PC-9 (cell line): ENCODE measurements around the gene NDUFS7. TPM values are rescaled to one million over a fixed set of nuclear protein-coding genes. Genes with fewer than 3 reads are reported as not detected.

Experiments used
- BruUV-seq: library from RNA; stranded (reverse); fragments of 400-500 nt; replicated peaks from 2 replicates; lab custom pipeline; 2021; lab: Mats Ljungman, UMichigan
- CTCF ChIA-PET: fragments of 300-600 bp; sonication (Branson Sonifier 250); formaldehyde crosslinking; loops from one replicate; lab custom pipeline; 2022; ENCODE audit warnings: antibody characterized with exemption; lab: Charles Lee
- POLR2A ChIA-PET: fragments of 300-600 bp; sonication (Branson Sonifier 250); formaldehyde crosslinking; loops from one replicate; lab custom pipeline; 2022; ENCODE audit warnings: antibody characterized with exemption; ENCODE audit not compliant: unreplicated experiment; lab: Charles Lee
- DNase-seq, 2 experiments: peaks; one replicate each; pipeline versions ENCODE4 v3.0.0 to v3.0.0-alpha.2; 2015 to 2022; ENCODE audit warnings: mixed read lengths in 1 of 2
- H2AFZ ChIP-seq: fragments of 200-600 bp; sonication (generic); 2 replicates; pipeline ENCODE4 v1.8.1; 2017; ENCODE audit warnings: antibody characterized with exemption
- H3F3A ChIP-seq: fragments of 200-600 bp; sonication (generic); 2 replicates; pipeline ENCODE4 v1.8.1; 2017; ENCODE audit warnings: antibody characterized with exemption, mild to moderate bottlenecking, low read depth; ENCODE audit not compliant: insufficient read depth
- H3K27ac ChIP-seq: fragments of 200-600 bp; sonication (generic); 2 replicates; pipeline ENCODE4 v1.6.1; 2016; ENCODE audit warnings: mixed run types
- H3K27me3 ChIP-seq: fragments of 200-600 bp; sonication (generic); 2 replicates; pipeline ENCODE4 v1.6.1; 2016; ENCODE audit warnings: low read depth, mixed run types; ENCODE audit not compliant: insufficient read depth
- H3K36me3 ChIP-seq: fragments of 200-600 bp; sonication (generic); 2 replicates; pipeline ENCODE4 v1.6.1; 2016; ENCODE audit warnings: low read depth, mixed run types
- H3K4me1 ChIP-seq: fragments of 200-600 bp; sonication (generic); replicated peaks from 2 replicates; pipeline ENCODE4 v1.6.1; 2016; ENCODE audit warnings: mixed run types; ENCODE audit not compliant: insufficient read depth
- H3K4me2 ChIP-seq: fragments of 200-600 bp; sonication (generic); 2 replicates; pipeline ENCODE4 v1.6.1; 2017; ENCODE audit warnings: mixed run types
- H3K4me3 ChIP-seq: fragments of 200-600 bp; sonication (generic); 2 replicates; pipeline ENCODE4 v1.6.1; 2016; ENCODE audit warnings: mixed run types
- H3K79me2 ChIP-seq: fragments of 200-600 bp; sonication (generic); 2 replicates; pipeline ENCODE4 v1.6.1; 2017; ENCODE audit warnings: low read depth, mixed run types
- H3K9me2 ChIP-seq: fragments of 200-600 bp; sonication (generic); 2 replicates; pipeline ENCODE4 v1.8.1; 2017; ENCODE audit warnings: mild to moderate bottlenecking; ENCODE audit not compliant: insufficient read depth
- H3K9me3 ChIP-seq: fragments of 200-600 bp; sonication (generic); 2 replicates; pipeline ENCODE4 v1.8.1; 2016; ENCODE audit warnings: low read depth; ENCODE audit not compliant: insufficient read depth
- H4K20me1 ChIP-seq: fragments of 200-600 bp; sonication (generic); 2 replicates; pipeline ENCODE4 v1.8.1; 2017; ENCODE audit not compliant: insufficient read depth
- EZH2 ChIP-seq: fragments of 200-600 bp; sonication (generic); IDR thresholded peaks from 2 replicates; pipeline ENCODE4 v1.8.0; 2017; ENCODE audit warnings: antibody characterized with exemption, low read depth
- intact Hi-C: fragments of 100-400 bp; cut with micrococcal nuclease; formaldehyde crosslinking; loops from one replicate; pipeline ENCODE4 v1.10.0; 2022; ENCODE audit not compliant: unreplicated experiment
- total RNA-seq: library from RNA; stranded (reverse); gene quantifications from 2 replicates; pipeline ENCODE4 v1.2.3, GENCODE V29; 2021
- TF ChIP-seq, protein P1 (sequence below): fragments of 200-600 bp; sonication (generic); conservative IDR thresholded peaks from 2 replicates; pipeline ENCODE4 v1.6.1; 2017; ENCODE audit warnings: mixed run types, antibody characterized with exemption, mild to moderate bottlenecking, moderate library complexity

NDUFS7 gene
- total RNA-seq, 1 experiment from 2014 or later: 67.5 TPM

- intact Hi-C loops: no loop called here
- Histone ChIP-seq H3F3A (peaks cover 7% of the 10 kb centered on the region; the same call in 1 of the 2 replicates), H3K27ac (no peak overlapping the region), H4K20me1 (no peaks in the 10 kb centered on the region), H3K36me3 (no peaks in the 10 kb centered on the region), H3K4me3 (peak overlapping the region; percentile 56), H3K4me1 (no peaks in the 10 kb centered on the region), H2AFZ (no peak overlapping the region), H3K79me2 (no peaks in the 10 kb centered on the region), H3K4me2 (peak overlapping the region; percentile 82), H3K9me3 (no peaks in the 10 kb centered on the region), H3K9me2 (no peaks in the 10 kb centered on the region), H3K27me3 (no peaks in the 10 kb centered on the region)
- BruUV-seq: no TSS peak
- no peak for TF ChIP-seq EZH2
- TF ChIP-seq, protein P1, sequence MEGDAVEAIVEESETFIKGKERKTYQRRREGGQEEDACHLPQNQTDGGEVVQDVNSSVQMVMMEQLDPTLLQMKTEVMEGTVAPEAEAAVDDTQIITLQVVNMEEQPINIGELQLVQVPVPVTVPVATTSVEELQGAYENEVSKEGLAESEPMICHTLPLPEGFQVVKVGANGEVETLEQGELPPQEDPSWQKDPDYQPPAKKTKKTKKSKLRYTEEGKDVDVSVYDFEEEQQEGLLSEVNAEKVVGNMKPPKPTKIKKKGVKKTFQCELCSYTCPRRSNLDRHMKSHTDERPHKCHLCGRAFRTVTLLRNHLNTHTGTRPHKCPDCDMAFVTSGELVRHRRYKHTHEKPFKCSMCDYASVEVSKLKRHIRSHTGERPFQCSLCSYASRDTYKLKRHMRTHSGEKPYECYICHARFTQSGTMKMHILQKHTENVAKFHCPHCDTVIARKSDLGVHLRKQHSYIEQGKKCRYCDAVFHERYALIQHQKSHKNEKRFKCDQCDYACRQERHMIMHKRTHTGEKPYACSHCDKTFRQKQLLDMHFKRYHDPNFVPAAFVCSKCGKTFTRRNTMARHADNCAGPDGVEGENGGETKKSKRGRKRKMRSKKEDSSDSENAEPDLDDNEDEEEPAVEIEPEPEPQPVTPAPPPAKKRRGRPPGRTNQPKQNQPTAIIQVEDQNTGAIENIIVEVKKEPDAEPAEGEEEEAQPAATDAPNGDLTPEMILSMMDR: no peak
- DNase-seq: no peak
- POLR2A ChIA-PET: no interaction called here
- CTCF ChIA-PET: no interaction called here
Measured at GRCh38 chr19:1400281-1401137, 16.8 kb downstream of the NDUFS7 start.

GRCh38 chr19:1401138-1401888 is 17.6 kb downstream of the NDUFS7 start, which contains the start of gene GAMT:
GAMT (minus strand) TSS chr19:1401542; CDS start chr19:1401476, 66 bp downstream.
- peak in 1 of 2 experiments; percentile 31 for DNase-seq
- TF ChIP-seq, protein P1: no peak; the same call in 1 of the 2 replicates
- TF ChIP-seq EZH2: no peak
- BruUV-seq: no TSS peak
- no peaks in the 10 kb centered on the region for H4K20me1 ChIP-seq
- intact Hi-C loops: no loop called here
- peak within 1 kb of the TSS; percentile 82 for H3K4me2 ChIP-seq
- no peaks in the 10 kb centered on the region for H3K9me3 ChIP-seq
- peaks cover 13% of the 10 kb centered on the region for H3F3A ChIP-seq
- peaks cover 4% of the 10 kb centered on the region; the same call in 1 of the 2 replicates for H3K4me1 ChIP-seq
- H3K36me3 ChIP-seq: no peaks in the 10 kb centered on the region
- CTCF ChIA-PET: no interaction called here
- H3K27ac ChIP-seq: no peak within 1 kb of the TSS
- no peaks in the 10 kb centered on the region for H3K79me2 ChIP-seq
- no peaks in the 10 kb centered on the region for H3K9me2 ChIP-seq
- H3K27me3 ChIP-seq: no peaks in the 10 kb centered on the region
- peak within 1 kb of the TSS; percentile 56 for H3K4me3 ChIP-seq
- POLR2A ChIA-PET: no interaction called here
- no peak within 1 kb of the TSS for H2AFZ ChIP-seq

DNA sequence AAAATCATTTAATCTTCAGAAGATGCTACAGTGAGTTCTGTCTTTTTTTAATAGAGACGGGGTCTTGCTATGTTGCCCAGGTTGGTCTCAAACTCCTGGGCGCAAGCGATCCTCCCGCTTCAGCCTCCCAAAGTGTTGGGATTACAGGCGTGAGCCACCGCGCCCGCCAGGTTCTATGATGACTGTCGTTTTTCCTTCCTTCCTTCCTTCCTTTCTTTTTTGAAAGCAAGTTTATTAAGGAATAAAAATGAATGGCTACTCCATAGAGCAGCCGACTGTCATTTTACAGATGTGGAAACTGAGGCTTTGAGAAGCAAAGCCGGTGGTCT is 18.1 kb downstream of the NDUFS7 start:
- Histone ChIP-seq H4K20me1 (no peaks in the 10 kb centered on the region), H3K27ac (no peak overlapping the region), H3K27me3 (no peaks in the 10 kb centered on the region), H3K4me2 (peak overlapping the region; percentile 82; the same call in 1 of the 2 replicates), H3F3A (peaks cover 18% of the 10 kb centered on the region), H3K79me2 (no peaks in the 10 kb centered on the region), H3K4me1 (peaks cover 7% of the 10 kb centered on the region; the same call in 1 of the 2 replicates), H3K4me3 (no peak overlapping the region; the same call in 1 of the 2 replicates), H3K9me2 (no peaks in the 10 kb centered on the region), H3K36me3 (no peaks in the 10 kb centered on the region), H2AFZ (no peak overlapping the region), H3K9me3 (no peaks in the 10 kb centered on the region)
- ChIA-PET POLR2A (no interaction called here), CTCF (no interaction called here)
- intact Hi-C loops: no loop called here
- no peak for TF ChIP-seq EZH2
- TF ChIP-seq, protein P1: no peak; the same call in 1 of the 2 replicates
- BruUV-seq: no TSS peak
- DNase-seq: no peak
